WTC11 (cell line): Measurements from ENCODE around the gene WWOX. TPM values are rescaled to one million over a fixed set of nuclear protein-coding genes. Genes with fewer than 3 reads are reported as not detected.

Experiments
- ATAC-seq: fragments of 200-7000 bp; cut with Tn5 transposase; 2 replicates; pipeline ENCODE4 v1.10.0; 2021; ENCODE audit warnings: mild to moderate bottlenecking, moderate library complexity
- CTCF ChIA-PET: fragments of 300-600 bp; sonication (Branson Sonifier 250); formaldehyde crosslinking; loops from one replicate; lab custom pipeline; 2021; ENCODE audit warnings: antibody characterized with exemption; lab: Charles Lee
- POLR2A ChIA-PET: fragments of 350-600 bp; sonication (Branson Sonifier 250); formaldehyde crosslinking; loops from one replicate; lab custom pipeline; 2021; ENCODE audit warnings: antibody characterized with exemption; lab: Charles Lee
- DNase-seq: peaks from one replicate; pipeline ENCODE4 v3.0.0; 2021; ENCODE audit warnings: low spot score
- H3K27ac Mint-ChIP-seq: 2 replicates; pipeline ENCODE4 v1.8.0; 2021; ENCODE audit warnings: mixed read lengths
- H3K27me3 Mint-ChIP-seq: 2 replicates; pipeline ENCODE4 v1.8.0; 2021; ENCODE audit warnings: low read depth, mild to moderate bottlenecking, moderate library complexity, mixed read lengths
- H3K36me3 Mint-ChIP-seq: 2 replicates; pipeline ENCODE4 v1.8.0; 2021; ENCODE audit warnings: mixed read lengths
- H3K4me1 Mint-ChIP-seq: 2 replicates; pipeline ENCODE4 v1.8.0; 2022; ENCODE audit warnings: mixed read lengths
- H3K4me3 Mint-ChIP-seq: 2 replicates; pipeline ENCODE4 v1.8.0; 2021; ENCODE audit warnings: mild to moderate bottlenecking, moderate library complexity, mixed read lengths
- H3K9me3 Mint-ChIP-seq: 2 replicates; pipeline ENCODE4 v1.8.0; 2021; ENCODE audit warnings: mixed read lengths
- CDX4 ChIP-seq: fragments of 250-450 bp; sonication (Bioruptor Pico); IDR thresholded peaks from 2 replicates; pipeline ENCODE4 v1.9.0; 2021; ENCODE audit warnings: moderate library complexity, mild to moderate bottlenecking, inconsistent platforms, borderline replicate concordance
- CREM ChIP-seq: sonication (generic); formaldehyde crosslinking; IDR thresholded peaks from 2 replicates; pipeline ENCODE4 v1.8.1; 2022; ENCODE audit warnings: mild to moderate bottlenecking, missing genetic modification reagents, moderate library complexity
- FOXP4 ChIP-seq: sonication (generic); formaldehyde crosslinking; IDR thresholded peaks from 2 replicates; pipeline ENCODE4 v1.8.0; 2022; ENCODE audit warnings: mild to moderate bottlenecking, missing genetic modification reagents
- GRHL2 ChIP-seq: fragments of 250-450 bp; sonication (Bioruptor Pico); IDR thresholded peaks from 2 replicates; pipeline ENCODE4 v1.8.0; 2022; ENCODE audit warnings: mild to moderate bottlenecking, moderate library complexity; ENCODE audit not compliant: insufficient replicate concordance, severe bottlenecking
- IRF2 ChIP-seq: sonication (generic); formaldehyde crosslinking; IDR thresholded peaks from 2 replicates; pipeline ENCODE4 v1.8.0; 2022; ENCODE audit warnings: low read depth, missing genetic modification reagents, borderline replicate concordance
- JAZF1 ChIP-seq: fragments of 250-450 bp; sonication (Bioruptor Pico); IDR thresholded peaks from 2 replicates; pipeline ENCODE4 v1.9.0; 2021; ENCODE audit warnings: moderate library complexity, mild to moderate bottlenecking, inconsistent platforms
- JUN ChIP-seq: sonication (generic); formaldehyde crosslinking; IDR thresholded peaks from 2 replicates; pipeline ENCODE4 v1.8.0; 2023; ENCODE audit warnings: mild to moderate bottlenecking, missing genetic modification reagents
- KAT7 ChIP-seq: sonication (generic); formaldehyde crosslinking; IDR thresholded peaks from 2 replicates; pipeline ENCODE4 v1.8.1; 2023; ENCODE audit warnings: missing genetic modification reagents, mild to moderate bottlenecking, borderline replicate concordance
- MAX ChIP-seq: sonication (generic); formaldehyde crosslinking; IDR thresholded peaks from 2 replicates; pipeline ENCODE4 v1.8.0; 2022; ENCODE audit warnings: mild to moderate bottlenecking, missing genetic modification reagents
- MLX ChIP-seq: sonication (generic); formaldehyde crosslinking; IDR thresholded peaks from 2 replicates; pipeline ENCODE4 v1.8.1; 2023; ENCODE audit warnings: mild to moderate bottlenecking, missing genetic modification reagents, moderate library complexity
- MYBL2 ChIP-seq: sonication (generic); formaldehyde crosslinking; IDR thresholded peaks from 2 replicates; pipeline ENCODE4 v1.8.1; 2023; ENCODE audit warnings: mild to moderate bottlenecking, moderate library complexity, missing genetic modification reagents
- NR1H2 ChIP-seq: sonication (generic); formaldehyde crosslinking; IDR thresholded peaks from 2 replicates; pipeline ENCODE4 v1.9.0; 2021; ENCODE audit warnings: mild to moderate bottlenecking, moderate library complexity, missing genetic modification reagents
- RORB ChIP-seq: fragments of 250-450 bp; sonication (Bioruptor Pico); IDR thresholded peaks from 2 replicates; pipeline ENCODE4 v1.9.0; 2021; ENCODE audit warnings: mild to moderate bottlenecking
- SOX15 ChIP-seq: fragments of 250-450 bp; sonication (Bioruptor Pico); IDR thresholded peaks from 2 replicates; pipeline ENCODE4 v1.9.0; 2021; ENCODE audit warnings: mild to moderate bottlenecking
- TP53 ChIP-seq: sonication (generic); formaldehyde crosslinking; IDR thresholded peaks from 2 replicates; pipeline ENCODE4 v1.8.1; 2023; ENCODE audit warnings: mild to moderate bottlenecking, missing genetic modification reagents
- USF2 ChIP-seq: sonication (generic); formaldehyde crosslinking; IDR thresholded peaks from 2 replicates; pipeline ENCODE4 v1.8.1; 2023; ENCODE audit warnings: mild to moderate bottlenecking, missing genetic modification reagents, moderate library complexity
- ZNF219 ChIP-seq: sonication (generic); formaldehyde crosslinking; IDR thresholded peaks from 2 replicates; pipeline ENCODE4 v1.8.0; 2023; ENCODE audit warnings: missing genetic modification reagents, mild to moderate bottlenecking, borderline replicate concordance
- ZNF416 ChIP-seq: fragments of 250-450 bp; sonication (Bioruptor Pico); IDR thresholded peaks from 2 replicates; pipeline ENCODE4 v1.9.0; 2021; ENCODE audit warnings: mild to moderate bottlenecking, inconsistent platforms
- ZNF425 ChIP-seq: fragments of 250-450 bp; sonication (Bioruptor Pico); conservative IDR thresholded peaks from 2 replicates; pipeline ENCODE4 v1.9.0; 2021; ENCODE audit warnings: mild to moderate bottlenecking
- ZNF671 ChIP-seq: fragments of 250-450 bp; sonication (Bioruptor Pico); IDR thresholded peaks from 2 replicates; pipeline ENCODE4 v1.8.0; 2021; ENCODE audit warnings: mild to moderate bottlenecking
- total RNA-seq: library from RNA; stranded (reverse); gene quantifications from 3 replicates; pipeline ENCODE4 v1.2.3, GENCODE V29; 2021

The WWOX gene
- total RNA-seq, 1 experiment from 2014 or later: 15.7 TPM

GRCh38 chr16:78706637-78707036 lies 607.2 kb downstream of the WWOX start:
- no peaks in the 10 kb centered on the region for H3K27me3 Mint-ChIP-seq
- CTCF ChIA-PET: interaction anchor here (0.6 to 1.9 kb wide), 11 partner anchors 9 to 1378 kb away, joined by 3 to 7 read pairs (median 4); partner anchors contain the start of gene MAF
- TF ChIP-seq USF2 (CRISPR knock-in tag) (no peak), SOX15 (CRISPR knock-in tag) (no peak), CREM (CRISPR knock-in tag) (no peak), ZNF416 (no peak), IRF2 (CRISPR knock-in tag) (no peak), KAT7 (no peak), TP53 (CRISPR knock-in tag) (no peak), ZNF219 (CRISPR knock-in tag) (no peak), JUN (CRISPR knock-in tag) (no peak)
- no peak overlapping the region for H3K4me3 Mint-ChIP-seq
- H3K36me3 Mint-ChIP-seq: no peaks in the 10 kb centered on the region
- peaks cover 3% of the 10 kb centered on the region; the same call in 1 of the 2 replicates for H3K9me3 Mint-ChIP-seq
- POLR2A ChIA-PET: no interaction called here
- no peak for ATAC-seq
- DNase-seq: no peak
- H3K4me1 Mint-ChIP-seq: peaks cover 5% of the 10 kb centered on the region; the same call in 1 of the 2 replicates
- no peak overlapping the region for H3K27ac Mint-ChIP-seq

GRCh38 chr16:78709137-78709884 lies 609.9 kb downstream of the WWOX start:
- CTCF ChIA-PET: interaction anchor here (0.5 to 2.3 kb wide), 2 partner anchors 61 to 881 kb away, joined by 3 to 6 read pairs; no protein-coding TSS in a partner anchor
- no peak for TF ChIP-seq ZNF425
- TF ChIP-seq CDX4 (CRISPR knock-in tag): no peak
- TF ChIP-seq GRHL2 (CRISPR knock-in tag): no peak
- Mint-ChIP-seq H3K27me3 (no peaks in the 10 kb centered on the region), H3K36me3 (no peaks in the 10 kb centered on the region), H3K27ac (no peak overlapping the region; the same call in 1 of the 2 replicates), H3K9me3 (peaks cover 3% of the 10 kb centered on the region; the same call in 1 of the 2 replicates), H3K4me3 (no peak overlapping the region), H3K4me1 (peaks cover 5% of the 10 kb centered on the region; the same call in 1 of the 2 replicates)
- POLR2A ChIA-PET: no interaction called here
- DNase-seq: no peak
- no peak for ATAC-seq

- CTCF ChIA-PET: interaction anchor here (0.7 to 1.2 kb wide), 3 partner anchors 9 to 389 kb away, joined by 3 to 5 read pairs (median 4); no protein-coding TSS in a partner anchor
- Mint-ChIP-seq H3K4me1 (no peaks in the 10 kb centered on the region), H3K27me3 (no peaks in the 10 kb centered on the region), H3K9me3 (no peaks in the 10 kb centered on the region), H3K4me3 (no peak overlapping the region), H3K27ac (no peak overlapping the region), H3K36me3 (no peaks in the 10 kb centered on the region)
- DNase-seq (no peak), ATAC-seq (no peak)
- POLR2A ChIA-PET: no interaction called here
- TF ChIP-seq NR1H2 (CRISPR knock-in tag) (no peak), JAZF1 (CRISPR knock-in tag) (no peak), FOXP4 (CRISPR knock-in tag) (no peak), MLX (CRISPR knock-in tag) (no peak), MAX (no peak), MYBL2 (CRISPR knock-in tag) (no peak), ZNF219 (CRISPR knock-in tag) (no peak), RORB (no peak), ZNF671 (CRISPR knock-in tag) (no peak)
Measured at GRCh38 chr16:78715106-78715505, 615.7 kb downstream of the WWOX start.
